Astrocyte (in vitro differentiated cells and primary cell): ENCODE measurements around the gene KLHL17. TPM values are rescaled to one million over a fixed set of nuclear protein-coding genes. Genes with fewer than 3 reads are reported as not detected.

Source experiments
- DNase-seq: peaks from one replicate; pipeline ENCODE4 v3.0.0-alpha.2; 2010; ENCODE audit warnings: low read depth
- FAIRE-seq: peaks from 2 replicates; lab custom pipeline; 2011; peaks lifted over from hg19 to GRCh38; lab: Jason Lieb, UNC
- H2AFZ ChIP-seq: 2 replicates; pipeline ENCODE4 v1.6.0; 2012; ENCODE audit warnings: low read depth, low read length, inconsistent platforms
- H3K27ac ChIP-seq: 2 replicates; pipeline ENCODE4 v1.5.1; 2011; ENCODE audit warnings: low read depth, low read length, inconsistent platforms
- H3K27me3 ChIP-seq: 2 replicates; pipeline ENCODE4 v1.6.0; 2011; ENCODE audit warnings: low read length, inconsistent platforms; ENCODE audit not compliant: insufficient read depth
- H3K36me3 ChIP-seq: 2 replicates; pipeline ENCODE4 v1.5.1; 2011; ENCODE audit warnings: low read length, inconsistent platforms; ENCODE audit not compliant: insufficient read depth
- H3K4me1 ChIP-seq: 2 replicates; pipeline ENCODE4 v1.5.1; 2011; ENCODE audit warnings: low read length, inconsistent platforms; ENCODE audit not compliant: insufficient read depth
- H3K4me2 ChIP-seq: 2 replicates; pipeline ENCODE4 v1.6.0; 2012; ENCODE audit warnings: low read length, inconsistent platforms
- H3K4me3 ChIP-seq: 2 replicates; pipeline ENCODE4 v1.5.1; 2011; ENCODE audit warnings: low read depth, mild to moderate bottlenecking, low read length, inconsistent platforms; ENCODE audit not compliant: insufficient read depth
- H3K79me2 ChIP-seq: 2 replicates; pipeline ENCODE4 v1.6.0; 2012; ENCODE audit warnings: mild to moderate bottlenecking, low read length, inconsistent platforms; ENCODE audit not compliant: insufficient read depth
- H3K9ac ChIP-seq: 2 replicates; pipeline ENCODE4 v1.6.0; 2012; ENCODE audit warnings: mild to moderate bottlenecking, low read length, inconsistent platforms
- H3K9me3 ChIP-seq: 2 replicates; pipeline ENCODE4 v1.5.1; 2012; ENCODE audit warnings: low read depth, mild to moderate bottlenecking, low read length, inconsistent platforms; ENCODE audit not compliant: insufficient read depth
- H4K20me1 ChIP-seq: 2 replicates; pipeline ENCODE4 v1.6.0; 2012; ENCODE audit warnings: low read length, inconsistent platforms; ENCODE audit not compliant: insufficient read depth
- H3K27ac Mint-ChIP-seq: one replicate; pipeline ENCODE4 v1.8.0; 2021; ENCODE audit warnings: mild to moderate bottlenecking, mixed read lengths; ENCODE audit not compliant: unreplicated experiment
- H3K27me3 Mint-ChIP-seq: one replicate; pipeline ENCODE4 v1.8.0; 2021; ENCODE audit warnings: low read depth, mixed read lengths; ENCODE audit not compliant: unreplicated experiment
- H3K36me3 Mint-ChIP-seq: one replicate; pipeline ENCODE4 v1.8.0; 2021; ENCODE audit warnings: low read depth, mixed read lengths; ENCODE audit not compliant: unreplicated experiment
- H3K4me1 Mint-ChIP-seq: one replicate; pipeline ENCODE4 v1.8.0; 2021; ENCODE audit warnings: low read depth, mixed read lengths; ENCODE audit not compliant: unreplicated experiment
- H3K4me3 Mint-ChIP-seq: one replicate; pipeline ENCODE4 v1.8.0; 2021; ENCODE audit warnings: mild to moderate bottlenecking, moderate library complexity, mixed read lengths; ENCODE audit not compliant: unreplicated experiment
- H3K9me3 Mint-ChIP-seq: one replicate; pipeline ENCODE4 v1.8.0; 2021; ENCODE audit warnings: mild to moderate bottlenecking, mixed read lengths; ENCODE audit not compliant: unreplicated experiment
- EZH2 ChIP-seq: IDR thresholded peaks from 2 replicates; pipeline ENCODE4 v1.6.1; 2012; ENCODE audit warnings: mild to moderate bottlenecking, low read length, inconsistent platforms; ENCODE audit not compliant: insufficient read depth
- total RNA-seq: library from RNA; stranded (reverse); gene quantifications from 2 replicates; pipeline ENCODE4 v1.2.1, GENCODE V29; 2021
- TF ChIP-seq, protein P1 (sequence below): IDR thresholded peaks from 2 replicates; pipeline ENCODE4 v1.5.1; 2011; ENCODE audit warnings: low read depth, mild to moderate bottlenecking, inconsistent platforms, low read length, moderate library complexity; ENCODE audit not compliant: insufficient read depth

The KLHL17 gene
- total RNA-seq, 1 donor from 2014 or later: 25.9 TPM

GRCh38 chr1:938088-938683, 22.2 kb upstream of the KLHL17 start:
- H3K36me3 Mint-ChIP-seq: no peaks in the 10 kb centered on the region
- peaks cover 10% of the 10 kb centered on the region for H4K20me1 ChIP-seq
- H3K27me3 Mint-ChIP-seq: peaks cover 27% of the 10 kb centered on the region
- peaks cover 4% of the 10 kb centered on the region for H3K4me1 Mint-ChIP-seq
- H3K27ac ChIP-seq: no peak overlapping the region
- H3K36me3 ChIP-seq: no peaks in the 10 kb centered on the region
- H2AFZ ChIP-seq: no peak overlapping the region
- DNase-seq (no peak), FAIRE-seq (no peak)
- no peaks in the 10 kb centered on the region for H3K79me2 ChIP-seq
- TF ChIP-seq, protein P1, sequence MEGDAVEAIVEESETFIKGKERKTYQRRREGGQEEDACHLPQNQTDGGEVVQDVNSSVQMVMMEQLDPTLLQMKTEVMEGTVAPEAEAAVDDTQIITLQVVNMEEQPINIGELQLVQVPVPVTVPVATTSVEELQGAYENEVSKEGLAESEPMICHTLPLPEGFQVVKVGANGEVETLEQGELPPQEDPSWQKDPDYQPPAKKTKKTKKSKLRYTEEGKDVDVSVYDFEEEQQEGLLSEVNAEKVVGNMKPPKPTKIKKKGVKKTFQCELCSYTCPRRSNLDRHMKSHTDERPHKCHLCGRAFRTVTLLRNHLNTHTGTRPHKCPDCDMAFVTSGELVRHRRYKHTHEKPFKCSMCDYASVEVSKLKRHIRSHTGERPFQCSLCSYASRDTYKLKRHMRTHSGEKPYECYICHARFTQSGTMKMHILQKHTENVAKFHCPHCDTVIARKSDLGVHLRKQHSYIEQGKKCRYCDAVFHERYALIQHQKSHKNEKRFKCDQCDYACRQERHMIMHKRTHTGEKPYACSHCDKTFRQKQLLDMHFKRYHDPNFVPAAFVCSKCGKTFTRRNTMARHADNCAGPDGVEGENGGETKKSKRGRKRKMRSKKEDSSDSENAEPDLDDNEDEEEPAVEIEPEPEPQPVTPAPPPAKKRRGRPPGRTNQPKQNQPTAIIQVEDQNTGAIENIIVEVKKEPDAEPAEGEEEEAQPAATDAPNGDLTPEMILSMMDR: peak; percentile 3
- no peak for TF ChIP-seq EZH2
- no peak overlapping the region for H3K4me2 ChIP-seq
- peaks cover 31% of the 10 kb centered on the region for H3K4me1 ChIP-seq
- peaks cover 9% of the 10 kb centered on the region for H3K27me3 ChIP-seq
- H3K27ac Mint-ChIP-seq: peak overlapping the region; percentile 75
- H3K9ac ChIP-seq: no peak overlapping the region
- H3K4me3 ChIP-seq: no peak overlapping the region
- no peaks in the 10 kb centered on the region for H3K9me3 Mint-ChIP-seq
- H3K4me3 Mint-ChIP-seq: no peak overlapping the region
- H3K9me3 ChIP-seq: no peaks in the 10 kb centered on the region

DNA sequence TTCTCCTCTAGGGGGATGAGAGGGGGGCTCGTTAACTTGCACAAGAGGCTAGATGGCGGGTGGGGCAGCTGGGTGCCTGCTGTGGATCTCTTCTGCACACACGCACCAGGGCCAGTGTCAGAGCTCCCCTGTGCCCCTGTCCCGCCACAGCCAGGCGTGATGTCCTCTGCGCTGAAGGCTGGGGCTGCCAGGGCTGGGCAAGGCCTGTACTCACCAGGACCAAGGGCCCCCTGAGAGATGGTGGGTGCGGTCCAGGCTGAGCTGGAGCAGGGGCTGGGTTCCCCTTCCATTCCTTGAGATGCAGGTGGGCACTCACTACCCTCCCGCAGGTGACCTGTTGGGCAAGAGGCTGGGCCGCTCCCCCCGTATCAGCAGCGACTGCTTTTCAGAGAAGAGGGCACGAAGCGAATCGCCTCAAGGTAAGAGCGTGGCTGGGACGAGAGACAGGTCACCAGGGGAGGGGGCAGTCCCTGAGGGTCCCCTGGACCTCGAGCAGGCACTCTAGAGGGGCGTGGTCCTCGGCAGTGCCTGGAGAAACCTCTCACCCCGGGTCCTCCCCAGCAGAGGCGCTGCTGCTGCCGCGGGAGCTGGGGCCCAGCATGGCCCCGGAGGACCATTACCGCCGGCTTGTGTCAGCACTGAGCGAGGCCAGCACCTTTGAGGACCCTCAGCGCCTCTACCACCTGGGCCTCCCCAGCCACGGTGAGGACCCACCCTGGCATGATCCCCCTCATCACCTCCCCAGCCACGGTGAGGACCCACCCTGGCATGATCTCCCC, 21.5 kb upstream of the KLHL17 start:
- H3K4me3 Mint-ChIP-seq: no peak overlapping the region
- H3K27me3 ChIP-seq: peaks cover 9% of the 10 kb centered on the region
- peaks cover 34% of the 10 kb centered on the region for H3K4me1 ChIP-seq
- H3K36me3 ChIP-seq: no peaks in the 10 kb centered on the region
- no peak for DNase-seq
- H3K27ac Mint-ChIP-seq: no peak overlapping the region
- H3K27ac ChIP-seq: no peak overlapping the region
- H2AFZ ChIP-seq: no peak overlapping the region
- peaks cover 22% of the 10 kb centered on the region for H3K27me3 Mint-ChIP-seq
- H3K79me2 ChIP-seq: no peaks in the 10 kb centered on the region
- peaks cover 5% of the 10 kb centered on the region for H3K4me1 Mint-ChIP-seq
- peaks cover 16% of the 10 kb centered on the region for H4K20me1 ChIP-seq
- no peaks in the 10 kb centered on the region for H3K9me3 Mint-ChIP-seq
- H3K9me3 ChIP-seq: no peaks in the 10 kb centered on the region
- H3K9ac ChIP-seq: no peak overlapping the region
- TF ChIP-seq, protein P1: no peak
- TF ChIP-seq EZH2: no peak
- no peak for FAIRE-seq
- no peak overlapping the region for H3K4me2 ChIP-seq
- H3K4me3 ChIP-seq: no peak overlapping the region
- H3K36me3 Mint-ChIP-seq: no peaks in the 10 kb centered on the region
